G401.6 (cell line): ENCODE results near the gene TCEA2.

ENCODE experiments used
- FAIRE-seq: peaks from 2 replicates; lab custom pipeline; 2012; peaks lifted over from hg19 to GRCh38; lab: Jason Lieb, UNC

TCEA2 gene

GRCh38 chr20:64062596-64063388, at the start of gene TCEA2:
TCEA2 (plus strand) TSS chr20:64063198; CDS start chr20:64063313, 115 bp downstream.
- no peak for FAIRE-seq

- no peak for FAIRE-seq
Measured at GRCh38 chr20:64015635-64016034, 47.4 kb upstream of the TCEA2 start.

- FAIRE-seq = no peak
Measured at GRCh38 chr20:64021124-64021975, 41.6 kb upstream of the TCEA2 start.

- no peak for FAIRE-seq
Measured at GRCh38 chr20:64022671-64023360, 40.2 kb upstream of the TCEA2 start.

- FAIRE-seq = no peak
Measured at GRCh38 chr20:64023361-64024140, 39.4 kb upstream of the TCEA2 start.

GRCh38 chr20:64024141-64024990, 38.6 kb upstream of the TCEA2 start:
- no peak for FAIRE-seq

- no peak for FAIRE-seq
Measured at GRCh38 chr20:64025101-64025825, 37.7 kb upstream of the TCEA2 start.

GRCh38 chr20:64025826-64026412, 37.1 kb upstream of the TCEA2 start:
- no peak for FAIRE-seq

- FAIRE-seq = no peak
Measured at GRCh38 chr20:64027981-64028685, 34.9 kb upstream of the TCEA2 start.

- no peak for FAIRE-seq
Measured at GRCh38 chr20:64029293-64030117, 33.5 kb upstream of the TCEA2 start.

GRCh38 chr20:64030371-64031134, 32.4 kb upstream of the TCEA2 start:
- FAIRE-seq = no peak

- FAIRE-seq = no peak
Measured at GRCh38 chr20:64031822-64032314, 31.1 kb upstream of the TCEA2 start.

- no peak for FAIRE-seq
Measured at GRCh38 chr20:64032706-64033624, 30.0 kb upstream of the TCEA2 start.

GRCh38 chr20:64033981-64034493, 29.0 kb upstream of the TCEA2 start:
- FAIRE-seq = no peak

- no peak for FAIRE-seq
Measured at GRCh38 chr20:64035066-64035932, 27.7 kb upstream of the TCEA2 start.
